SH-SY5Y (cell line): ENCODE results near the gene RGMB.

Source experiments
- GATA2 ChIP-seq: IDR thresholded peaks from 2 replicates; pipeline ENCODE4 v1.6.1; 2011; ENCODE audit warnings: mild to moderate bottlenecking, low read depth, low read length
- GATA3 ChIP-seq: IDR thresholded peaks from 2 replicates; pipeline ENCODE4 v1.6.1; 2011; ENCODE audit warnings: low read depth, mild to moderate bottlenecking, low read length, moderate library complexity

Gene RGMB

GRCh38 chr5:98776066-98776705 is 2.7 kb downstream of the RGMB start:
- TF ChIP-seq GATA3 (no peak), GATA2 (no peak)

GRCh38 chr5:98777295-98777694 is 3.8 kb downstream of the RGMB start:
- TF ChIP-seq GATA3 (no peak), GATA2 (no peak)

GRCh38 chr5:98779264-98779877 is 5.9 kb downstream of the RGMB start:
- TF ChIP-seq GATA3, result no peak
- no peak for TF ChIP-seq GATA2

- TF ChIP-seq GATA3, result no peak
- no peak for TF ChIP-seq GATA2
These were observed 6.9 kb downstream of the RGMB start for GRCh38 chr5:98780390-98780789.

- TF ChIP-seq GATA2 (no peak), GATA3 (no peak)
These were observed 8.1 kb downstream of the RGMB start for GRCh38 chr5:98781520-98781919.

- TF ChIP-seq GATA3 (no peak), GATA2 (no peak)
These were observed 8.5 kb downstream of the RGMB start for GRCh38 chr5:98781964-98782363.

- TF ChIP-seq GATA3 (no peak), GATA2 (no peak)
These were observed 9.7 kb downstream of the RGMB start for GRCh38 chr5:98783051-98783649.

GRCh38 chr5:98784411-98784810 is 10.9 kb downstream of the RGMB start:
- no peak for TF ChIP-seq GATA2
- TF ChIP-seq GATA3, result no peak

GRCh38 chr5:98785244-98785643 is 11.8 kb downstream of the RGMB start:
- TF ChIP-seq GATA2 (no peak), GATA3 (no peak)

GRCh38 chr5:98786191-98786853 is 12.9 kb downstream of the RGMB start:
- TF ChIP-seq GATA3, result no peak
- TF ChIP-seq GATA2, result no peak

- TF ChIP-seq GATA2, result no peak
- TF ChIP-seq GATA3, result no peak
These were observed 13.8 kb downstream of the RGMB start for GRCh38 chr5:98787131-98787719.

GRCh38 chr5:98789029-98789428 is 15.6 kb downstream of the RGMB start:
- no peak for TF ChIP-seq GATA3
- no peak for TF ChIP-seq GATA2

- TF ChIP-seq GATA3 (no peak), GATA2 (no peak)
These were observed 17.6 kb downstream of the RGMB start for GRCh38 chr5:98791001-98791519.

GRCh38 chr5:98791898-98792580 is 18.6 kb downstream of the RGMB start:
- TF ChIP-seq GATA2 (no peak), GATA3 (no peak)

GRCh38 chr5:98793223-98793622 is 19.8 kb downstream of the RGMB start:
- no peak for TF ChIP-seq GATA3
- TF ChIP-seq GATA2, result no peak
